Measurements from ENCODE around the gene YPEL4.
A peak's percentile ranks its signal among the peaks of the same experiment; 100 is the strongest.
"Not testable (repeated sequence)": the region's sequence is repeated elsewhere in the genome, so short reads cannot be mapped to it uniquely, and the experiment has no call there.

Gene YPEL4

GRCh38 chr11:57649826-57650738 lies at the start of gene YPEL4:
Gene YPEL4, minus strand, starts transcription at chr11:57649912. Its CDS starts 2,805 bp downstream, at chr11:57647107.
- DNase-seq, result peak; percentile 35

DNA sequence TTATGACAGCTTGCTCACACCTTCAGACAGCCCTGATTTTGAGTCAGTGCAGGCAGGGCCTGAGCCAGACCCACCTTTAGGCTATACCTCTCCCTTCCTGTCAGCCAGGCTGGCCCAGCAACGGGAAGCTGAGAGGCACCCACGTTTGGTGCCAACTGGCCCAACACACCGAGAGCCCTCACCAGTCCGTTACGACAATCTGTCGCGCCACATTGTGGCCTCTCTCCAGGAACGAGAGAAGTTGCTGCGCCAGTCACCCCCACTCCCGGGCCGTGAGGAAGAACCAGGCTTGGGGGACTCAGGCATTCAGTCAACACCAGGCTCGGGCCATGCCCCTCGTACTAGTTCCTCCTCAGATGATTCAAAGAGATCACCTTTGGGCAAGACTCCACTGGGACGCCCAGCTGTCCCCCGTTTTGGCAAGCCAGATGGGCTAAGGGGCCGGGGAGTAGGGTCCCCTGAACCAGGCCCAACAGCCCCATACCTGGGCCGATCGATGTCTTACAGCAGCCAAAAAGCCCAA lies 49.2 kb upstream of the YPEL4 start:
- no peak for DNase-seq

DNA sequence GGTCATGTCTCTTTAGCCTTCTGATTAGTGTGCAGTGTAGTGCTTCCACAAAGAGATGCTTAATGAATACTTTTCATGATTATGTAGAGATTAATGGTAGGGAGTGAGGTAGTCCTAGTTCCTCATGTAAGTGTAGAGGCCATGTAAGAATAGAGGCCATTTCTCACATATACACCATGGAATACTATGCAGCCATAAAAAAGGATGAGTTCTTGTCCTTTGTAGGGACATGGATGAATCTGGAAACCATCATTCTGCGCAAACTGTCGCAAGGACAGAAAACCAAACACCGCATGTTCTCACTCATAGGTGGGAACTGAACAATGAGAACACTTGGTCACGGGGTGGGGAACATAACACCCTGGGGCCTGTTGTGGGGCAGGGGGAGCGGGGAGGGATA lies 40.8 kb upstream of the YPEL4 start:
- DNase-seq, result not testable (repeated sequence)

DNA sequence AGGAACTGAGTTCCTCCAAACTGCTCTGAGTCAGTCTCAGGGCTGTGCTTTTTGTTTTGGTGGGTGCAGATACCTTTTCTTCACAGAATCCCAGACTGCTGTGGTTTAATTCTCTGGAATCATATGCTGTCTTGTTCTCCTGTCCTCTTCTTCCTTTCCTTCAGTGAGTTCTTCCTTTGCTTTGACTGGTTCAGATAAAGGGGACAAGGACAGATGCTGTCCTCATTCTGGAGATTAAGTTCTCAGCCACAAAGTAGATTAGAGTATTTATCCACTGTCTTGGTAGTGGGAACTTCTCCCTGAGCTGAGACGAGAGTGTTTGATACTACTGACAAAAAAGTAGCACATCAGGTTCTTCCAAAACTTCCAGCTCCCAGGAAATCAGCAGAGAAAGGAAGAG lies 31.5 kb upstream of the YPEL4 start:
- DNase-seq, result no peak

- DNase-seq, result no peak
Measured at GRCh38 chr11:57680552-57680874, 30.8 kb upstream of the YPEL4 start.

DNA sequence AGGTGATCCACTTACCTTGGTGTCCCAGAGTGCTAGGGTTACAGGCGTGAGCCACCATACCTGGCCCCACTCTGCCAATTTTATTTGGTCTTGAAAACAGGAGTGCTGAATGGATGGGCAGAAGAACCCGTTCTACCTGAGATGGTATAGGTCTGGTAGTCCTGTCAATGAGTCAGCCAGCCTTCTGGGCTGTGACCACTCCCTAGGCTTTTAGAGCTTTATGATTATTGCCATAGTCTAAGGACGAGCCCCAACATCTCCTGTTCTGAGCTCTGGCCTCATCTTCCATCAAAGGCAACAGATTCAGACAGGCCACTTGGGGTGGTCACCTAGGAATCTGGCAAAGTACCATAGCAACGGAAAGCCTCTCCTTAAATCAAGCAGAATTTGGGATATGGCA lies 29.7 kb upstream of the YPEL4 start:
- no peak for DNase-seq

GRCh38 chr11:57675176-57675941 lies 25.6 kb upstream of the YPEL4 start:
- no peak for DNase-seq

GRCh38 chr11:57674251-57674650 lies 24.5 kb upstream of the YPEL4 start:
- DNase-seq, result no peak

DNA sequence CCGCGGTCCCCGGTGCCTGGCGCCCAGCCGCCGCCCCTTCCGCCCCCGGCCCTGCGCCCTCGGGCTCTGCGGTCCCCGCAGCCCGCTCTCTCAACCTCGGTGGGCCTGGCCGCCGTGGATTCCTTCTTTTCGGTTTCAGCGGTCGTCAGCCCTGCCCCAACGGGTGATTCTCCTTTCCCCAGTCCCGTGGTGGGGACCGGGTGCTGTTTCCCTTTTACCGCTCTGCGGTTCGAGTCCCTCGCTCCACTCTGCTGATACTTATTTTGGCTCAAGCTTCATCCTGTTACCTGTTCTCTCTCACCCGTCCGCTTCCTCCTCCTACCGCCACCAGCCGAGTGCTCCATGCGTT lies 18.7 kb upstream of the YPEL4 start:
- DNase-seq, result no peak

GRCh38 chr11:57667736-57668433 lies 18.2 kb upstream of the YPEL4 start, which contains the start of gene ZDHHC5:
Gene ZDHHC5, plus strand, starts transcription at chr11:57668114. Its CDS starts 4,977 bp downstream, at chr11:57673091.
- DNase-seq, result peak; percentile 97

GRCh38 chr11:57667117-57667735 lies 17.5 kb upstream of the YPEL4 start:
- peak; percentile 97 for DNase-seq

GRCh38 chr11:57663975-57664374 lies 14.3 kb upstream of the YPEL4 start:
- DNase-seq, result no peak

GRCh38 chr11:57662893-57663292 lies 13.2 kb upstream of the YPEL4 start:
- DNase-seq, result no peak

- no peak for DNase-seq
Measured at GRCh38 chr11:57659669-57660068, 10.0 kb upstream of the YPEL4 start.

DNA sequence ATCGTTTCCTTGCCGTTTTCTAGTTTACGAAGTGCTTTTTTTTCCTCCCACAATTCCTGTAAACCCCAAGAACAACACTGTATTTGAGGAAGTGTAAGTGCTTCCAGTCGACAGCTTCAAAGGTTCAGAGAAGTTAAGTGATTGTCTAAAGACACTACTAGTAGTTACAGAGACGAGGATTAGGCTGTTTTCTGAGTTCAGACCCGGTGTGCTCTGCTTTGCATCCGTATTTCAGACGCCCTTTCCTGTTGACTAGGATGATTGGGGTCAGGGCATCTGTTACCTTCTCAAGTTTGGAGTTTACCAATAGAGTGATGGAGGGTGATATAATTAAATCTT lies 8.3 kb upstream of the YPEL4 start:
- no peak for DNase-seq

DNA sequence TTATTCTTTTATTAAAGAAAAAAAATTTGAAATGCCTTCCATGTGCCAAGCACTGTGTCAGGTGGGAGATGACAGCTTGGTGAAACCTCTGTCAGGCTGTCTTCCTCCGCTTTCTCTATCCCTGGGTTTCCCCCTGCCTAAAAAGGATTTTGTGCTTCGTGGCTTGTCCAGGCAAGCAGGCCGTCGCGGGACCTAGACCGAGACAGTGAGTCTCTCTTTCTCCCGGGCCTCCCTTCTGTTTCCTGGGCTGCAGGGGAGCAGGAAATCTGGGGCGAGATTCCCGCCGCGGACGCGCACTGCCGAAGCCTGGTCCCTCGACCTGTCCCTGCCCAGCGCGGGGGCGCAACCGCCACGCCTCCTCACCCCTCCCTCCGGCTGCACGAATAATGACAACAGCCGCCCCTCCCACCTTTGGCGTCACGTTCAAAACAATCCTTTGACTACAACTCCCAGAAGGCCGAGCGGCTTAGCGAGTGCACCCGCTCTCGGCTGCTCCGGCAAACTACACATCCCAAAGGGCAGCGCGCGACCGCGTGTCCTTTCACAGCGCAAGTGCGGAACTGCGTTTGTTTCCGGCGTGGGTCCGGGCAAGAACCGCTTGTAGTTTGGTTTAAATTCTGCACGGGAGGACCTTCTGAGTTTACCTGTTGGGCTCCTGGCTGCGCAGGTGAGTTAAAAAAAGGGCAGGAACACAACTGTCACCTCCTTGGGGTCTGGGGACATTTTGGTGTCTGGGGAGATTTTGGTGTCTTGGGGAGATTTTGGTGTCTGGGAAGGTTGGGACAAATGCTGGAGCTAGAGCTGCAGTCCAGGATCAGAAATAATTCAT lies 7.7 kb upstream of the YPEL4 start, which contains the start of gene CLP1:
TSS of gene CLP1 (plus strand) at position 569 of the 829 bp plus-strand sequence. CDS start 1,715 bp downstream, outside the sequence.
- DNase-seq, result peak; percentile 98

DNA sequence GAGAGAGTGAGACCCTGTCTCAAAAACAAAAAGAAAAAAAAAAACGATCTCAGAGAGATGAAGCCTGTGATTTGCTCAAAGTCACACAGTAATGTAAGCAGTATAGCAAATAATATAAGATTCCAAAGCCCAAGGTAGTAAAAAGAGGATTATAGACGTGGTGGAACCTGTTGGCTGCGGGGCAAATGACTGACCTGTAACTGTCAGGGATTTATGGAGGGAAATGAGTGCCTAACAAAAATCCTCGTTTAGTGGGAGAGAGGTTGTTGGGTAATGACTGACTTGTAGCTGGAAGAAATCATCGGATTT lies 7.1 kb upstream of the YPEL4 start:
- DNase-seq, result no peak

- no peak for DNase-seq
Measured at GRCh38 chr11:57653163-57653562, 3.5 kb upstream of the YPEL4 start.

DNA sequence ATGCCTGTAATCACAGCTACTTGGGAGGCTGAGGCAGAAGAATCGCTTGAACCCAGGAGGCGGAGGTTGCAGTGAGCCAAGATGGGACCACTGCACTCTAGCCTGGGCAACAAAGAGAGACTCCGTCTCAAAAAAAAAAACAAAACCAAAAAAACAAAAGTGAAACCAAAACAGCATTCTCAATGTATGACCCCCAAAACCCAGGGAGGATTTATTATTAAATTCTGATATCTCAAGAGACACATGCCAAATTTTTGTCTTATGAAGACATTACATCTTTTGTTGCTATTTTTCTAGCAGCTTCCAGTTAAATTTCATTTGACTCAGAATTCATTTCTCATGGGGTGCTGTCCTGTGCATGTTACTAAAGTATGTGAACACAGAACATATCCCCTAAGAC lies 3.0 kb upstream of the YPEL4 start:
- DNase-seq, result no peak

DNA sequence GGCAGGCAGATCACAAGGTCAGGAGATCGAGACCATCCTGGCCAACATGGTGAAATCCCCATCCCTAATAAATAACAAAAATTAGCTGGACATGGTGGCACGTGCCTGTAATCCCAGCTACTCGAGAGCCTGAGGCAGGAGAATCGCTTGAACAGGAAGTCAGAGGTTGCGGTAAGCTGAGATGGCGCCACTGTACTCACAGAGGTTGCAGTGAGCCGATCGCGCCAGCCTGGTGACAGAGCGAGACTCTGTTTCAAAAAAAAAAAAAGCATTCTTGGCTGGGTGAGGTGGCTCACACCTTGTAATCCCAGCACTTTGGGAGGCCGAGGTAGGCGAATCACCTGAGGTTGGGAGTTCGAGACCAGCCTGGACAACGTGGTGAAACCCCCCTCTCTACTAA lies 2.5 kb upstream of the YPEL4 start:
- DNase-seq, result not testable (repeated sequence)

GRCh38 chr11:57651408-57651807 lies 1.7 kb upstream of the YPEL4 start:
- no peak for DNase-seq

DNA sequence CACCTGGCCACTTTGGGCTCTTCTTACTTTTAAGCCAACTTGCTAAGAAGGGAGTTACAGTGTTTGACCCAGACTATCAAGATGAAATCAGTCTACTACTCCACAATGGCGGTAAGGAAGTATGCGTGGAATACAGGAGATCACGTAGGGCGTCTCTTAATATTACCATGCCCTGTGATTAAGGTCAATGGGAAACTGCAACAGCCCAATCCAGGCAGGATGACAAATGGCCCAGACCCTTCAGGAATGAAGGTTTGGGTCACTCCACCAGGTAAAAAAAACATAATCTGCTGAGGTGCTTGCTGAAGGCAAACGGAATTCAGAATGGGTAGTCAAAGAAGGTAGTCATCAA lies 1.0 kb upstream of the YPEL4 start:
- DNase-seq, result no peak
